SU-DHL-6 (cell line): ENCODE data around the gene GGNBP2.

Experiments used
- H2AFZ ChIP-seq: fragments of 200-600 bp; sonication (generic); 2 replicates; pipeline ENCODE4 v1.6.1; 2014; ENCODE audit warnings: low read depth, mild to moderate bottlenecking, moderate library complexity, mixed read lengths, antibody characterized with exemption, low read length; ENCODE audit not compliant: severe bottlenecking
- H3F3A ChIP-seq: fragments of 200-600 bp; shearing (Covaris generic); 2 replicates; pipeline ENCODE4 v1.6.0; 2016; ENCODE audit warnings: antibody characterized with exemption, mild to moderate bottlenecking; ENCODE audit not compliant: insufficient read depth
- H3K27ac ChIP-seq: fragments of 200-600 bp; sonication (generic); 2 replicates; pipeline ENCODE4 v1.5.1; 2016; ENCODE audit warnings: low read depth, mild to moderate bottlenecking, low read length, moderate library complexity, mixed read lengths
- H3K27me3 ChIP-seq: fragments of 200-600 bp; sonication (generic), shearing (Covaris generic); 2 replicates; pipeline ENCODE4 v1.6.0; 2014; ENCODE audit warnings: mild to moderate bottlenecking, low read length
- H3K36me3 ChIP-seq: fragments of 200-600 bp; sonication (generic); 2 replicates; pipeline ENCODE4 v1.6.1; 2014; ENCODE audit warnings: mild to moderate bottlenecking, low read length, mixed read lengths
- H3K4me2 ChIP-seq: fragments of 300-600, 200-600 bp; shearing (Covaris generic), sonication (generic); 2 replicates; pipeline ENCODE4 v1.6.0; 2014; ENCODE audit warnings: low read length, low read depth, mild to moderate bottlenecking; ENCODE audit not compliant: poor library complexity, severe bottlenecking
- H3K4me3 ChIP-seq: fragments of 200-600 bp; sonication (generic); 2 replicates; pipeline ENCODE4 v1.5.1; 2014; ENCODE audit warnings: antibody characterized with exemption, low read length, mild to moderate bottlenecking, mixed read lengths; ENCODE audit not compliant: insufficient read depth, poor library complexity, severe bottlenecking
- H3K79me2 ChIP-seq: fragments of 200-600 bp; sonication (generic); 2 replicates; pipeline ENCODE4 v1.6.1; 2014; ENCODE audit warnings: mild to moderate bottlenecking, low read length, moderate library complexity; ENCODE audit not compliant: insufficient read depth
- H3K9ac ChIP-seq: fragments of 200-600 bp; sonication (generic); 2 replicates; pipeline ENCODE4 v1.7.0; 2014; ENCODE audit warnings: mild to moderate bottlenecking, low read length
- H3K9me2 ChIP-seq: fragments of 200-600 bp; sonication (generic); replicated peaks from 2 replicates; pipeline ENCODE4 v1.6.1; 2014; ENCODE audit warnings: low read length; ENCODE audit not compliant: insufficient read depth
- H3K9me3 ChIP-seq: fragments of 200-600 bp; sonication (generic); 2 replicates; pipeline ENCODE4 v1.6.1; 2014; ENCODE audit warnings: low read length, mixed read lengths; ENCODE audit not compliant: insufficient read depth
- H4K20me1 ChIP-seq: fragments of 200-600 bp; sonication (generic); 2 replicates; pipeline ENCODE4 v1.6.1; 2014; ENCODE audit warnings: low read depth, mild to moderate bottlenecking, antibody characterized with exemption, low read length, moderate library complexity, mixed read lengths
- CTCF ChIP-seq: fragments of 200-600 bp; sonication (generic); IDR thresholded peaks from one replicate; pipeline ENCODE4 v1.5.1; 2017; ENCODE audit warnings: antibody characterized with exemption, mild to moderate bottlenecking, low read length, moderate library complexity; ENCODE audit not compliant: insufficient read depth, poor library complexity, severe bottlenecking
- EZH2phosphoT487 ChIP-seq: fragments of 200-600 bp; sonication (generic), shearing (Covaris generic); conservative IDR thresholded peaks from 2 replicates; pipeline ENCODE4 v1.6.1; 2018; ENCODE audit warnings: mild to moderate bottlenecking, antibody characterized with exemption, low read length, moderate library complexity, mixed read lengths

Gene GGNBP2

GRCh38 chr17:36614933-36615332 is 70.2 kb downstream of the GGNBP2 start:
- no peak overlapping the region for H3K9ac ChIP-seq
- no peaks in the 10 kb centered on the region for H3F3A ChIP-seq
- H3K36me3 ChIP-seq: no peaks in the 10 kb centered on the region
- H3K9me3 ChIP-seq: no peaks in the 10 kb centered on the region
- H2AFZ ChIP-seq: no peak overlapping the region
- no peak overlapping the region for H3K27ac ChIP-seq
- no peaks in the 10 kb centered on the region for H4K20me1 ChIP-seq
- no peaks in the 10 kb centered on the region for H3K79me2 ChIP-seq
- H3K9me2 ChIP-seq: no peaks in the 10 kb centered on the region
- no peak overlapping the region for H3K4me3 ChIP-seq
- no peak overlapping the region for H3K4me2 ChIP-seq
- no peak for TF ChIP-seq EZH2phosphoT487
- no peak for TF ChIP-seq CTCF
- H3K27me3 ChIP-seq: no peaks in the 10 kb centered on the region

- Histone ChIP-seq H3K9me3 (no peaks in the 10 kb centered on the region), H3K79me2 (no peaks in the 10 kb centered on the region), H3K9me2 (no peaks in the 10 kb centered on the region), H4K20me1 (no peaks in the 10 kb centered on the region), H3K36me3 (no peaks in the 10 kb centered on the region), H3F3A (no peaks in the 10 kb centered on the region), H3K4me3 (no peak overlapping the region), H3K9ac (no peak overlapping the region), H3K27me3 (no peaks in the 10 kb centered on the region), H3K27ac (no peak overlapping the region), H3K4me2 (no peak overlapping the region), H2AFZ (no peak overlapping the region)
- TF ChIP-seq EZH2phosphoT487: no peak
- TF ChIP-seq CTCF: no peak
These were observed 71.6 kb downstream of the GGNBP2 start for GRCh38 chr17:36616061-36617029.

GRCh38 chr17:36617773-36618172 is 73.1 kb downstream of the GGNBP2 start:
- Histone ChIP-seq H3K9me2 (no peaks in the 10 kb centered on the region), H3K27me3 (no peaks in the 10 kb centered on the region), H4K20me1 (no peaks in the 10 kb centered on the region), H3F3A (no peaks in the 10 kb centered on the region), H3K79me2 (no peaks in the 10 kb centered on the region), H3K4me2 (no peak overlapping the region), H3K9ac (no peak overlapping the region), H3K36me3 (no peaks in the 10 kb centered on the region), H2AFZ (no peak overlapping the region), H3K4me3 (no peak overlapping the region), H3K27ac (no peak overlapping the region), H3K9me3 (no peaks in the 10 kb centered on the region)
- TF ChIP-seq CTCF: no peak
- TF ChIP-seq EZH2phosphoT487: no peak
